ENCODE data around the gene MICALL2.

Gene MICALL2

GRCh38 chr7:1391449-1391848, 67.8 kb downstream of the MICALL2 start:
- DNase-seq (ENCODE audit: low read depth) = no peak
- TF ChIP-seq CTCF (IDR thresholded peaks at IDR 0.05; ENCODE audit: control insufficient read depth, insufficient read depth, low read depth, low read length, missing control alignments) = no peak
- no peak overlapping the region for H3K4me3 ChIP-seq (ENCODE audit: control insufficient read depth, low read depth, low read length)

GRCh38 chr7:1388703-1389335, 70.5 kb downstream of the MICALL2 start:
- no peak for TF ChIP-seq CTCF (IDR thresholded peaks at IDR 0.05; ENCODE audit: control insufficient read depth, insufficient read depth, low read depth, low read length, missing control alignments)
- DNase-seq (ENCODE audit: low read depth) = no peak

GRCh38 chr7:1388021-1388702, 71.1 kb downstream of the MICALL2 start:
- H3K4me3 ChIP-seq (ENCODE audit: control insufficient read depth, low read depth, low read length) = no peak overlapping the region
- TF ChIP-seq CTCF (IDR thresholded peaks at IDR 0.05; ENCODE audit: control insufficient read depth, insufficient read depth, low read depth, low read length, missing control alignments) = no peak
- DNase-seq (ENCODE audit: low read depth) = no peak

More at GRCh38 chr7:1388703-1389335, 70.5 kb downstream of the MICALL2 start:
- no peak overlapping the region for H3K4me3 ChIP-seq (ENCODE audit: control insufficient read depth, low read depth, low read length)

GRCh38 chr7:1387261-1387660, 72.0 kb downstream of the MICALL2 start:
- H3K4me3 ChIP-seq (ENCODE audit: control insufficient read depth, low read depth, low read length) = no peak overlapping the region
- no peak for TF ChIP-seq CTCF (IDR thresholded peaks at IDR 0.05; ENCODE audit: control insufficient read depth, insufficient read depth, low read depth, low read length, missing control alignments)
- DNase-seq (ENCODE audit: low read depth) = no peak

GRCh38 chr7:1386623-1387220, 72.5 kb downstream of the MICALL2 start:
- no peak for TF ChIP-seq CTCF (IDR thresholded peaks at IDR 0.05; ENCODE audit: control insufficient read depth, insufficient read depth, low read depth, low read length, missing control alignments)
- DNase-seq (ENCODE audit: low read depth) = no peak
- H3K4me3 ChIP-seq (ENCODE audit: control insufficient read depth, low read depth, low read length) = no peak overlapping the region

GRCh38 chr7:1385809-1386622, 73.3 kb downstream of the MICALL2 start:
- no peak overlapping the region for H3K4me3 ChIP-seq (ENCODE audit: control insufficient read depth, low read depth, low read length)
- TF ChIP-seq CTCF (IDR thresholded peaks at IDR 0.05; ENCODE audit: control insufficient read depth, insufficient read depth, low read depth, low read length, missing control alignments) = no peak
- DNase-seq (ENCODE audit: low read depth) = no peak

Measured in AG09309 (cell line).